Prostate gland (tissue), 2 donors: ENCODE data around the gene GRPEL1. TPM values are rescaled to one million over a fixed set of nuclear protein-coding genes. Genes with fewer than 3 reads are reported as not detected.

Experiments used
- DNase-seq: peaks from one replicate; pipeline ENCODE4 v3.0.0-alpha.2; 2019; ENCODE audit warnings: low spot score
- H3K27ac ChIP-seq, 2 donors: fragments of 200-600 bp; sonication (generic); 2 replicates each; pipeline ENCODE4 v1.5.1; 2017 to 2019
- H3K27me3 ChIP-seq: fragments of 200-600 bp; sonication (generic); replicated peaks from 2 replicates; pipeline ENCODE4 v1.5.1; 2019; ENCODE audit not compliant: insufficient read depth
- H3K36me3 ChIP-seq, 2 donors: fragments of 200-600 bp; sonication (generic); 1 replicate in 1 of 2; 2 replicates in 1 of 2; pipeline versions ENCODE4 v1.5.1 to v1.8.1; 2017 to 2019
- H3K4me1 ChIP-seq: fragments of 200-600 bp; sonication (generic); replicated peaks from 2 replicates; pipeline ENCODE4 v1.5.1; 2019
- H3K4me3 ChIP-seq, 2 donors: fragments of 200-600 bp; sonication (generic); 2 replicates each; pipeline ENCODE4 v1.5.1; 2017 to 2019
- H3K9me3 ChIP-seq: fragments of 200-600 bp; sonication (generic); 2 replicates; pipeline ENCODE4 v1.5.1; 2017
- CTCF ChIP-seq, 4 experiments: fragments of 200-600 bp in 2 of 4; fragments of 450-650 bp in 2 of 4; sonication (generic) in 2 of 4; IDR thresholded peaks; 1 replicate in 3 of 4; 2 replicates in 1 of 4; pipeline ENCODE4 v1.5.1; 2016 to 2019; ENCODE audit warnings: antibody characterized with exemption in 4 of 4, mild to moderate bottlenecking in 2 of 4, moderate library complexity in 2 of 4
- POLR2A ChIP-seq: fragments of 450-650 bp; IDR thresholded peaks from one replicate; pipeline ENCODE4 v1.6.1; 2016; ENCODE audit warnings: antibody characterized with exemption, mild to moderate bottlenecking
- POLR2AphosphoS5 ChIP-seq: sonication (generic); formaldehyde crosslinking; IDR thresholded peaks from one replicate; pipeline ENCODE4 v1.6.1; 2017; ENCODE audit warnings: antibody characterized with exemption
- WGBS: methylation state at CpG from one replicate; pipeline ENCODE4 v1.1.5; 2018; 5-methylcytosine and 5-hydroxymethylcytosine counted together
- intact Hi-C: fragments of 100-400 bp; cut with DNase I; formaldehyde crosslinking; loops from one replicate; pipeline ENCODE4 v1.14.2; 2022
- total RNA-seq, 2 donors: library from RNA; depleted of rRNA; stranded (reverse); fragments of >200 nt; gene quantifications; one replicate each; pipeline ENCODE4 v1.1.0, GENCODE V29; 2016

Gene GRPEL1
- 10 to 100 TPM; 12.8 to 25.6 TPM for total RNA-seq

GRCh38 chr4:7067452-7068278 is at the start of gene GRPEL1:
Gene GRPEL1, minus strand, starts transcription at chr4:7068064. Its CDS starts 32 bp downstream, at chr4:7068032.
- DNase-seq: peak; percentile 99
- peaks cover 7% of the 10 kb centered on the region for H3K4me1 ChIP-seq
- H3K9me3 ChIP-seq: no peaks in the 10 kb centered on the region
- H3K27me3 ChIP-seq: no peaks in the 10 kb centered on the region
- H3K27ac ChIP-seq: peak within 1 kb of the TSS; percentile 75 to 85
- H3K4me3 ChIP-seq: peak within 1 kb of the TSS; percentile 91 to 92
- intact Hi-C loops: loop anchor here (1.0 to 5.0 kb wide), 5 partner anchors 23 to 159 kb away; partner anchors contain the start of gene TBC1D14
- under 1% methylated on average over 77 of the region's 81 CpGs for WGBS
- no peaks in the 10 kb centered on the region for H3K36me3 ChIP-seq
- TF ChIP-seq CTCF (IDR thresholded peaks at IDR 0.05) (peak in 2 of 4 experiments; percentile 1 to 11), POLR2A (peak; percentile 95), POLR2AphosphoS5 (peak; percentile 99)

- H3K27ac ChIP-seq: no peak overlapping the region
- H3K4me1 ChIP-seq: no peaks in the 10 kb centered on the region
- H3K9me3 ChIP-seq: no peaks in the 10 kb centered on the region
- no peak overlapping the region for H3K4me3 ChIP-seq
- 70% methylated on average over 6 of the region's 6 CpGs for WGBS
- DNase-seq: no peak
- intact Hi-C loops: no loop called here
- TF ChIP-seq POLR2A (no peak), CTCF (IDR thresholded peaks at IDR 0.05) (no peak), POLR2AphosphoS5 (no peak)
- H3K27me3 ChIP-seq: no peaks in the 10 kb centered on the region
- no peaks in the 10 kb centered on the region for H3K36me3 ChIP-seq
Observed at GRCh38 chr4:7116705-7117104, 48.8 kb upstream of the GRPEL1 start.

- 83% methylated on average over 22 of the region's 22 CpGs for WGBS
- Histone ChIP-seq H3K27me3 (no peaks in the 10 kb centered on the region), H3K9me3 (no peaks in the 10 kb centered on the region), H3K27ac (no peak overlapping the region), H3K4me1 (no peaks in the 10 kb centered on the region), H3K4me3 (no peak overlapping the region), H3K36me3 (no peaks in the 10 kb centered on the region)
- intact Hi-C loops: no loop called here
- no peak for DNase-seq
- no peak for TF ChIP-seq POLR2AphosphoS5
Observed at GRCh38 chr4:7115557-7116340, 47.9 kb upstream of the GRPEL1 start.

- WGBS: 87% methylated on average over 9 of the region's 9 CpGs
- Histone ChIP-seq H3K27ac (no peak overlapping the region), H3K9me3 (no peaks in the 10 kb centered on the region), H3K4me1 (no peaks in the 10 kb centered on the region), H3K27me3 (no peaks in the 10 kb centered on the region), H3K36me3 (no peaks in the 10 kb centered on the region), H3K4me3 (no peak overlapping the region)
- TF ChIP-seq POLR2AphosphoS5: no peak
- TF ChIP-seq POLR2A: no peak
- no peak for TF ChIP-seq CTCF (IDR thresholded peaks at IDR 0.05)
- intact Hi-C loops: no loop called here
- DNase-seq: no peak
Observed at GRCh38 chr4:7112656-7113055, 44.8 kb upstream of the GRPEL1 start.

GRCh38 chr4:7111441-7111840 is 43.6 kb upstream of the GRPEL1 start:
- intact Hi-C loops: no loop called here

More at GRCh38 chr4:7111441-7111840, 43.6 kb upstream of the GRPEL1 start:
- no peak overlapping the region for H3K4me3 ChIP-seq
- no peaks in the 10 kb centered on the region for H3K36me3 ChIP-seq
- H3K27ac ChIP-seq: no peak overlapping the region
- no peak for DNase-seq
- TF ChIP-seq POLR2AphosphoS5: no peak
- TF ChIP-seq POLR2A: no peak
- TF ChIP-seq CTCF (IDR thresholded peaks at IDR 0.05): no peak
- no peaks in the 10 kb centered on the region for H3K4me1 ChIP-seq
- WGBS: 97% methylated on average over 8 of the region's 8 CpGs
- no peaks in the 10 kb centered on the region for H3K27me3 ChIP-seq
- no peaks in the 10 kb centered on the region for H3K9me3 ChIP-seq
